HTR-8/SVneo (cell line): ENCODE data around the gene LRRC9.
A peak's percentile ranks its signal among the peaks of the same experiment; 100 is the strongest.
"Not testable (repeated sequence)": the region's sequence is repeated elsewhere in the genome, so short reads cannot be mapped to it uniquely, and the experiment has no call there.

ENCODE experiments used
- DNase-seq: peaks from one replicate; pipeline ENCODE4 v3.0.0; 2011; ENCODE audit warnings: low spot score, mixed read lengths; ENCODE audit not compliant: insufficient read length
- FAIRE-seq: peaks from 2 replicates; lab custom pipeline; 2011; peaks lifted over from hg19 to GRCh38; lab: Jason Lieb, UNC

Gene LRRC9

DNA sequence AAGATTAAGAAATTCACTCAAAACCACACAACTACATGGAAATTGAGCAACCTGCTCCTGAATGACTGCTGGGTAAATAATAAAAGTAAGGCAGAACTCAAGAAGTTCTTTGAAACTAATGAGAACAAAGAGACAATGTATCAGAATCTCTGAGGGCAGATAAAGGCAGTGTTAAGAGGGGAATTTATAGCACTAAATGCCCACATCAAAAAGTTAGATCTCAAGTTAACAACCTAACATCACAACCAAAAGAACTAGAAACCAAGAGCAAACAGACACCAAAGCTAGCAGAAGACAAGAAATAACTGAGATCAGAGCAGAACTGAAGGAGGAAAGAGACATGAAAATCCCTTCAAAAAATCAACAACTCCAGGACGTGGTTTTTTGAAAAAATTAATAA lies 128.0 kb downstream of the LRRC9 start:
- FAIRE-seq, DNase-seq: not testable (repeated sequence)

DNA sequence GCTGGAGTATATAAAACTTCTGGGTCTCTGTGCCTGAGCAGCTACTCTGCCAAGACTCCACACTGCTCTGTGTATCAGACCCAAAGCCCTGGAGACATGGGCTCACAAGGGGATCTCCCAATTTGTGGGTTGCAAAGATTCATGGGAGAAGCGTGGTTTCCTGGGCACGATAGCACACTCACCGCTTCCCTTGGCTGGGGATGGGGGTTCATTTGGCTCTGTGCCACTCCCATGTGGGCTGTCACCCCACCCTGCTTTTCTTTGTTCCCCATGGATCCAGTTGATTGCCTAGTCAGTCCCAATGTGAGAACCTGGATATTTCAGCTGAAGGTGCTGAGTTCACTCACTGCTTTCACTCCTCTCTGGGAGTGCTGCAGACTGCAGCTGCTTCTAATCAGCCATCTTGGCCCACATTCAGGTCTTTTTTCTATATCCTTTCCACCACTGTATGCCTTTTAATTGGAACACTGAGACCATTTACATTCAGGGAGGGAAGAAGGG lies 131.8 kb downstream of the LRRC9 start:
- DNase-seq (no peak), FAIRE-seq (peak; percentile 58)

DNA sequence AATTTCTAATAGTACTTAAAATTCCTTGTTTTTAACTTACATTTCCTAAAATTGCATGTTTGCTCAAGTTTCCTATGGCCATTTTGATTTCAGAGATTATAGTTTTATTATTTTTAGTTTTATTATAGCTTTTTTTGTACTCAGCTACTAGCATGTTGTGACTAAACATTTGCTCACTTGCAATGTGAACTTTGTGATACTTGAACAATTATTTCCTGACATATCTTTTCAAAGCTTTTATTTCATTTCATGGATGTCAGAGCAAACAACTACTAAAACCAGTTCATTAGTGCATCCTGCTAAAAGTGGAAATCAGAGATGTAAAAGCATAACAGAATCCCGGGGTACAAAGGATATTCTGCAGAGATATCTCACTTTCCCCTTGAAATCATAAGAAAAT lies 138.1 kb downstream of the LRRC9 start:
- FAIRE-seq: peak; percentile 38

GRCh38 chr14:60061371-60061770 lies 141.4 kb downstream of the LRRC9 start:
- no peak for FAIRE-seq
- no peak for DNase-seq

More for the DNA sequence above, 138.1 kb downstream of the LRRC9 start:
- no peak for DNase-seq

GRCh38 chr14:60064491-60065072 lies 144.6 kb downstream of the LRRC9 start:
- FAIRE-seq: peak; percentile 58
- peak; percentile 71 for DNase-seq

DNA sequence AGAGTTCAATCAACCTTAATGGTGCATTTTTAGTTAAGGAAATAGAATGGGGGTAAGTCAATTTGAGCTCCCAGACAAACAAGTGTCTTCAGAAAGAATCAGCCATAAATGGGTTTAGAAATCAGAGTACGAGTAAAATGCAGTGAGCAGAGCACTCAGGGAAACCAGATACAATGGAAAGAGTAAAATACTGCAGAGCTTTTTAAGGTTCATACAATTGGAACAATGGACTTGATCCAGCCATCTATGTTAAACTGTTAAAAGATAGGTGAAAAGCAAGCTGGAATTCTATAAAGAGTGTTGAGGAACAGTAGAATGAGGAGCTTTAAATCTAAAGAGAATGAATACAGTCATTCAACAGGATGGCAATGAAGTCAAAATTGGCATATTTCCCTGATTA lies 147.9 kb downstream of the LRRC9 start:
- FAIRE-seq: peak; percentile 81

DNA sequence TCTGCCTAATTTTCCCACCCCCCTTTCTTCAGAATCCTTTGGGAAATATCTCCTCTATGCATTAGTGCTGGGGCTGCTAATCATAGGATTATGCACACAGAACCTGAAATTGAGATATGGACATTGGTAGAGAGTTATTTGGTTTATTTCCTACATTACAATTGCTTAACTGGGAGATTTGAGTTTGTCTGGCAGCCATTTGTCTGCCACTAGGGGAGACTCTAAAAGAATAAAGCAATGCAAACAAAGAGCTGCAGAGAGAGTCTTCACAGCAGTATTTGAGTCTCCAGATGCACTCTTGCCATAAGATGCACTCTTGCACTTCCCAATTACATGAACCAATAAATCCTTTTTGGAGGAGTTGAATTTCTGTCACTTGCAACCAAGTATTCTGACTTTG lies 159.8 kb downstream of the LRRC9 start:
- DNase-seq: no peak
- FAIRE-seq: peak; percentile 20

More for the DNA sequence above, 147.9 kb downstream of the LRRC9 start:
- DNase-seq: no peak

- FAIRE-seq (no peak), DNase-seq (no peak)
Measured at GRCh38 chr14:60085085-60085484, 165.1 kb downstream of the LRRC9 start.

GRCh38 chr14:60085693-60086092 lies 165.7 kb downstream of the LRRC9 start:
- DNase-seq (no peak), FAIRE-seq (no peak)

DNA sequence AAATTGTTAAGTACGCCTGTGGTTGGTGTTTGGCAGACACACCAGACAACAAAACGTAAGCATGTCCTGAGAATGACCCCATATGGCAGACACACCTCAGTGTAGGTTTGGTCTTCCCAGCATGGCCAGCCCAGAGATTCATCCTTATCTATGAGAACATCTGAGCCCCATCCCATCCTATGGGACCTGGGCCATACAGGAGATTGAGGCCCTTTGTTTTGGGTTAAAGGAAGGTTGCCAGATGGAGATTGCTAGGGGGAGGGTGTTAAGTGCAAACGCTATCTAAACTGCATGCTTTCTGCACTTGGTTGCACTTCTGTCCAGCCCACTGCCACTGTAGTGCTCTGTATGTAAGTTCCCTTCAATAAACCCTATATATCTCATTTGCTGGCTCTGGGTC lies 167.7 kb downstream of the LRRC9 start:
- no peak for DNase-seq
- FAIRE-seq: peak; percentile 87

DNA sequence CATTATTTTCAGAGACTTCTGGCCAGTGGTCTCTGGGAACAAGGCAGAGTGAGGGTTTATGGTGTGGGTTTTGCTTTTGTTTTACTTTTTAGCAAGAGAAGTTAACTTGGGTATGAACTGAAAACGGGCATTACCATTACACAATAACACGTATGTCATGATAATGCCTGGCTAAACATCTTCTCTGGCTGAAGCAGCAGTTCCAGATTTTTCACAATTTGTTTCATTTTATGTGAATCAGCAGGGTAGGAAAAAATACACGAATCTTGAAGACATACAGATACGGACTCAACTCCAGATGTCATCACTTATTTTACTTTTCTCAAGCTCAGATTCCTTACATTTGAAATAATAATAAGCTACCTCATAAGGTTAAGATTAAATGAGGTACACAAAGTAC lies 169.3 kb downstream of the LRRC9 start:
- FAIRE-seq (peak; percentile 83), DNase-seq (no peak)

DNA sequence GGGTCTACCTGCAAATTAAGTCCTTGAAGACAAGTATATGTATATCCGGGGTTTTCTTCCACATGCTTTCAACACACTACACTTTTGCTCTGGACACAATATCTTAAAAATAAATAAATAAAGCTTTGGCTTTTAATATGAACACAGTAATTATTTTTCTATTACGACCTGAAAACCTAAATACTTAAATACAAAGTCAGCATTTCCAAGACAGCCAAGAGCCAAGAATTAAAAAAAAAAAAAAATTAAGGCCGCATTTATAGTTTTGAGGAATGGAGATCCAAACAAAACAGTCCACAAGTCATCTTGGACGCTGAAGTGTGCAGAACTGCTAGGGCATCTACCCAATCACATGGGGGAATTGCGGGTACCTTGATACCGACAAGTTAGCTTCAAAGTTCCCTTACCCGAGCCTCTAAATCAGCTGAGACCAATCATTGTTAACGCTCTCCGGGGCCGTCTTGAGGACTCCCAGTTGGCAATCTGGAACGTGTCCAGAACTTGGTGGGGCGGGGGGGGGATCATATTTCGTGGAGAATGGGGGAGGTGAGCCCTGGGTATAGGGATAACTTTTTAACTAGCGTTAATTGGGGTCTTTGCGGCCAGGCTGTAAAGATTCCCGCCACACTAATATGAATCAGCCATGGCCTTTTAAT lies 171.0 kb downstream of the LRRC9 start:
- FAIRE-seq (no peak), DNase-seq (peak; percentile 75)

DNA sequence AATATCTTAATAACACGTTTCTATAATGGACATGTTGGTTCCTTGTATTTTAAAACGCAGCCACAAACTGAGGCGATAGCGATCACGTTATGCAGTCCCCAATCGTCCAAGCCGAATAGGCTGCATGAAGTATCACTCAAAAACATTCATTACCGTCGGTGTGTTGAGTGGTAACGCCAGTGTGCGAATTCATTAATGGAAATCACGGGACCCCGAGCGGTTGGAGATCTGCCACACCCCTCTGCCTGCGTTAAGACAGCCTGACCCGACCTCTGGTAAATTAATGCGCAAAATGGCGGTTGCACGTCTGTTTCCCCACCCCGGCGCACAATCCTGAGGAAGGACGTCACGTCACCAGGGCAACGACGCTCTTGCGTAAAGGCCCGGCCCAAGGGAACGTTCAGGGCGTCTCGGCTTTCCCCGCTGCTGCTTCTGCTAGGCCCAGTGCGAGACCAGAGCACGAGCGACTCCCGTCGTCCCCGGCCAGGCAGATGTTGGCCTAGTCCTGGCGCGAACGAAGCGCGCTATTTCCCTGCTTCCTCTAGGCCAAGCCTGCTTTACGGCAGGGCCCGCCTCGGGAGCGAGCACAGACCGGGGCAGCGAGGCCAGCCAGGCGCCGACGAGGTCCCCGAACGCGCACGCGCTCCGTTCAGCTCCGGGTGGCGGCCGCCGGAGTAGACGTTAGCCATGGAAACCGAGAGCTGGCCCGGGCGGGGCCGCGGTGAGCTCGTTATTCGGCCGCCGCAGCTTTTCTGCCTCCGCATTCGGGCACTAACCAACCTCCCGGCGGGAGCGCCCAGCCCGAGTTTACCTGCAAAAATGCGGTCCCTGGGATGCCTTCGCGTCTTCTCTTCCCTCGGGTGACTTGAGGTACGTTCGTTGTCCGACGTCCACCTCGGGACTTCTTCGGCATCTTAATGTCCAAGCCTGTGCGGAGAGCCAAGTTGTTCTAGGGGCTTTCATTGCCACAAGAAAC lies 171.9 kb downstream of the LRRC9 start, which contains the start of gene PCNX4:
Gene PCNX4, plus strand, starts transcription at position 374 of the 976 bp plus-strand sequence. CDS start 15,716 bp downstream, outside the sequence.
- peak; percentile 99 for DNase-seq
- peak; percentile 100 for FAIRE-seq

DNA sequence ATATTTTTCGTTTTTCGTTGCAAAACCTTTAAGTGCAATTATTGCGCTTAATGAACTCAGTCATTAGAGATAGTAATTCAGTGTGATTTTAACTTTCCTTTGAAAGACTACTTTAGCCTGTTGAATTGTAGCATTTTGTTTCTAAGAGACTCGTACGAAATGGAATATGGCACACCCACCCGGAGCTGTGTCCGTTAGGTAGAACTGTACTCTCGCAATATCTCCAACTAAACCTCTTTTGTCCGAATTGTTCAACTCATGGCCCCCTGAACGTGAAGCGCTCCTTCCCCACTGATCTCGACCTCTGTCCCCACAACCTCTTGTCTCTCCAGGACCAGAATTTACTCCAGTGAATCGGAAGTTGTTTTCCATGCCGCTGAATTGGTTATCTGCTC lies 172.6 kb downstream of the LRRC9 start:
- FAIRE-seq: no peak
- DNase-seq: peak; percentile 44

GRCh38 chr14:60093080-60093479 lies 173.1 kb downstream of the LRRC9 start:
- no peak for FAIRE-seq
- DNase-seq: no peak

DNA sequence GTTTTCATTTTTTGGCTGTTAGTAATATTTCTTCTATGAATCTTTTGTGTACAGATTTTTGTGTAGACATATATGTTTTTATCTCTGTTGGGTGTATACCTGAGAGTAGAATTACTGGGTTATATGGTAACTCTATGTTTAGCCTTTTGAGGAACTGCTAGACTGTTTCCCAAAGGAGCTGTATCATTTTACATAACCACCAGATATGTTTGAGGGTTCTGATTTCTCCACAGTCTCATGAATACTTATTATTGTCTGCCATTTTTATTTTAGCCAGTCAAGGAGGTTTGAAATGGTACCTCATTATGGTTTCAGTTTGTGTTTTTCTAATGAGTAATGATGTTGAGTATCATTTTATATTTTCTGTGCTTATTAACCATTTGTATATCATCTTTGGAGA lies 173.7 kb downstream of the LRRC9 start:
- FAIRE-seq: no peak
- no peak for DNase-seq

DNA sequence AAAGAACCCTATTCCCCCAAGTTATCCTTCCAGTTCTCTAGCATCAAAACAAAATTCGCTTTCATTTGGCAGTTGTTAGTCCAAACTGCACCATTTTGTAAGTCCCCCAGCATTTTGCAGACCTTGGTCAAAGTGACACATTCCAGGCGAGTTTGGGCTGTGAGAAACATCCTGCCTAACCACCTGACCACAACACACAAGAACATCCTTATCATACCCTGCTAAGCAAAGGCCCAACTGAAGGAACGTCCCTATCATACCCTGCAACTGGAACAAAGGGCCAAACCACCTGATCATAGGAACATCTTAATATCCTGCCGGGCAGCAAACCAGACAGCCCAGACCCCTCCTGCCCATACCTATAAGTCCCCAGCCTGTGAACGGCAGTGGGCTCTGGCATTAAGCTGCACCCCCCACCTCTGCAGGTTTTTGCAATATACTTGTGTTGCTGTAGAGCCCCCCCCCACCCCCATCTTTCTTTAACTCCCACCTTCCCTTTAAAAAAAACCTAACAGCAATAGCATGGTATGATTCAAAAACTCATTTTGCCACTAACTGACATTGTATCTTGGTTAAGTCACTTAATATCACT lies 174.5 kb downstream of the LRRC9 start:
- FAIRE-seq (peak; percentile 100), DNase-seq (peak; percentile 78)

DNA sequence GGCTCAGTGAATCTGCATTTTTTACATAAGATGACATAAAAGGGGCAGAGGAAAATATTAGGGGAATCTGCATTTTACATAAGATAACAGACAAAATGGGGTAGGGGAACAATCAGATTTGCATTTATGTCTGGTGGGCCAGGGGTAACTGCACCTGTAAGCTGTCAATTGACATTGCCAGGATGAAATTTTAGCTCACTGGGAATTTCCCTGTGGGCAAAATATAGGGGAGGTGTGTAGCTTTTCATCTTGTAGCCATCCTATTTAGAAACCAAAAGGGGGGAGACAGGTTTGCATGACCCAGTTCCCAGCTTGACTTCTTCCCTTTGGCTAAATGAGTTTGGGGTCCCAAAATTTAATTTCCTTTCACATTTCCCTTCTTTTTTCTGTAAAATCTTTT lies 175.3 kb downstream of the LRRC9 start:
- FAIRE-seq (peak; percentile 62), DNase-seq (no peak)

DNA sequence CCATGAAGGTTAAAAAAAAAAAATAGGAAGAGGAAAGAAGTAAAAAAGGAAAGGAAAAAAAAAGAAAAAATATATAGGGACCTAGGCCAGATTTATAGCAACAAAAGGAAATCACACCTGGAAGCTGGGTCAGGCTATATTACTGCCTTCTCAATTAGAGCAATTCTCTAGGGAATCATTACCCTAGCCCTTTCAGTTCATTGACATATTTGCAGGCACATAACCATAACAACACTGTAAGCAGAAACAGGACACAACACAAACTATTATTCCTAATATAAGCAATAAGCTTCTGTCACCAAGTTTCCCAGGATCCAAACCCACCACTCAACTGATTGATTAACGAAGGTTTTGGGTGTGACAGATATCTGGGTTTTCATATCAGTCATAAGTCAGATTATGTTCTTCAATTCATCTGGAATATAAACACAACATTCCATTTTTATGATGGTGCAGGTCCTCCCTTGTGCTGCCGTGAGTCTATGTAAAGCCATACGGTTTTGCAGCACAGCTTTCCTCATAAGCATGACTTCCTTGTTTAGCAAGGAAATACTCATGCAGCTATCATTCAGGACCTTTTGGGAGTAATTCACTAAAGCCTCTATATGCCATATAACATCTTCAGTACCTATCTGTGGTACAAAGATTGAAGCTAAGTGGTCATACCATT lies 176.0 kb downstream of the LRRC9 start:
- peak; percentile 99 for FAIRE-seq
- peak; percentile 42 for DNase-seq

- DNase-seq: no peak
- FAIRE-seq: peak; percentile 98
Measured at GRCh38 chr14:60097974-60098373, 178.0 kb downstream of the LRRC9 start.
